Panc1 (cell line): ENCODE results near the gene TRMT44. TPM values are rescaled to one million over a fixed set of nuclear protein-coding genes. Genes with fewer than 3 reads are reported as not detected.

Experiments used
- ATAC-seq: fragments of 200-7000 bp; cut with Tn5 transposase; 2 replicates; pipeline ENCODE4 v1.9.1; 2020; ENCODE audit warnings: mild to moderate bottlenecking, moderate library complexity
- BruUV-seq: library from RNA; stranded (reverse); fragments of 400-500 nt; replicated peaks from 2 replicates; lab custom pipeline; 2021; lab: Mats Ljungman, UMichigan
- CTCF ChIA-PET: fragments of 300-600 bp; sonication (Branson Sonifier 250); formaldehyde crosslinking; loops from one replicate; lab custom pipeline; 2022; ENCODE audit warnings: antibody characterized with exemption; lab: Charles Lee
- POLR2A ChIA-PET: fragments of 300-600 bp; sonication (Branson Sonifier 250); formaldehyde crosslinking; loops from one replicate; lab custom pipeline; 2022; ENCODE audit warnings: antibody characterized with exemption; lab: Charles Lee
- DNase-seq: peaks from one replicate; pipeline ENCODE4 v3.0.0-alpha.2; 2010; ENCODE audit warnings: low read depth, low spot score
- H3K27ac ChIP-seq: 2 replicates; pipeline ENCODE4 v1.5.1; 2011; ENCODE audit warnings: mild to moderate bottlenecking, low read length, inconsistent platforms
- H3K27me3 ChIP-seq: fragments of 200-500 bp; sonication (Bioruptor generic); 2 replicates; pipeline ENCODE4 v1.6.0; 2014; ENCODE audit warnings: low read length, inconsistent platforms; ENCODE audit not compliant: control insufficient read depth, insufficient read depth
- H3K36me3 ChIP-seq: fragments of 200-500 bp; sonication (Bioruptor generic); 2 replicates; pipeline ENCODE4 v1.5.1; 2014; ENCODE audit warnings: inconsistent platforms, mild to moderate bottlenecking, low read length, moderate library complexity; ENCODE audit not compliant: control insufficient read depth, insufficient read depth
- H3K4me1 ChIP-seq: 2 replicates; pipeline ENCODE4 v1.5.1; 2011; ENCODE audit warnings: inconsistent platforms, mild to moderate bottlenecking, low read length, moderate library complexity; ENCODE audit not compliant: control insufficient read depth, insufficient read depth
- H3K4me3 ChIP-seq, 2 experiments: 2 replicates each; pipeline ENCODE4 v1.5.1; 2011 to 2012; ENCODE audit warnings: low read depth in 2 of 2, low read length in 2 of 2, mild to moderate bottlenecking in 2 of 2, inconsistent platforms in 1 of 2, moderate library complexity in 1 of 2
- H3K9me3 ChIP-seq: fragments of 200-500 bp; sonication (Bioruptor generic); 2 replicates; pipeline ENCODE4 v1.5.1; 2014; ENCODE audit warnings: low read depth, mild to moderate bottlenecking, inconsistent platforms, low read length, moderate library complexity; ENCODE audit not compliant: control insufficient read depth, insufficient read depth
- POLR2AphosphoS5 ChIP-seq: IDR thresholded peaks from 2 replicates; pipeline ENCODE4 v1.6.1; 2012; ENCODE audit warnings: mild to moderate bottlenecking, low read depth, low read length, moderate library complexity
- REST ChIP-seq, 2 experiments: IDR thresholded peaks; 2 replicates each; pipeline ENCODE4 v1.6.1; 2011 to 2012; ENCODE audit warnings: low read depth in 2 of 2, control low read depth in 1 of 2, low read length in 1 of 2, mild to moderate bottlenecking in 1 of 2, moderate library complexity in 1 of 2; ENCODE audit not compliant: insufficient read depth in 1 of 2
- SIN3A ChIP-seq: IDR thresholded peaks from 2 replicates; pipeline ENCODE4 v1.6.1; 2012; ENCODE audit warnings: low read depth, mild to moderate bottlenecking, low read length, moderate library complexity, borderline replicate concordance; ENCODE audit not compliant: insufficient read depth
- TCF7L2 ChIP-seq: IDR thresholded peaks from 2 replicates; pipeline ENCODE4 v1.6.1; 2011; ENCODE audit warnings: mild to moderate bottlenecking, low read depth, low read length, inconsistent platforms
- in situ Hi-C: cut with HindIII; loops from 2 replicates; pipeline ENCODE4 v1.10.0; 2016; ENCODE audit warnings: low sequenced_read_pairs, low pct_unique_long_range_greater_than_20kb
- intact Hi-C: fragments of 100-400 bp; cut with micrococcal nuclease; formaldehyde crosslinking; loops from one replicate; pipeline ENCODE4 v1.10.0; 2022; ENCODE audit not compliant: unreplicated experiment
- total RNA-seq: library from RNA; stranded (reverse); gene quantifications from one replicate; pipeline ENCODE4 v1.2.1, GENCODE V29; 2021; ENCODE audit not compliant: unreplicated experiment
- TF ChIP-seq, protein P1 (sequence below): fragments of 450-650 bp; IDR thresholded peaks from 2 replicates; pipeline ENCODE4 v1.5.1; 2017; ENCODE audit warnings: mild to moderate bottlenecking

TRMT44 gene
- total RNA-seq, 1 experiment from 2014 or later, result 10.8 TPM

DNA sequence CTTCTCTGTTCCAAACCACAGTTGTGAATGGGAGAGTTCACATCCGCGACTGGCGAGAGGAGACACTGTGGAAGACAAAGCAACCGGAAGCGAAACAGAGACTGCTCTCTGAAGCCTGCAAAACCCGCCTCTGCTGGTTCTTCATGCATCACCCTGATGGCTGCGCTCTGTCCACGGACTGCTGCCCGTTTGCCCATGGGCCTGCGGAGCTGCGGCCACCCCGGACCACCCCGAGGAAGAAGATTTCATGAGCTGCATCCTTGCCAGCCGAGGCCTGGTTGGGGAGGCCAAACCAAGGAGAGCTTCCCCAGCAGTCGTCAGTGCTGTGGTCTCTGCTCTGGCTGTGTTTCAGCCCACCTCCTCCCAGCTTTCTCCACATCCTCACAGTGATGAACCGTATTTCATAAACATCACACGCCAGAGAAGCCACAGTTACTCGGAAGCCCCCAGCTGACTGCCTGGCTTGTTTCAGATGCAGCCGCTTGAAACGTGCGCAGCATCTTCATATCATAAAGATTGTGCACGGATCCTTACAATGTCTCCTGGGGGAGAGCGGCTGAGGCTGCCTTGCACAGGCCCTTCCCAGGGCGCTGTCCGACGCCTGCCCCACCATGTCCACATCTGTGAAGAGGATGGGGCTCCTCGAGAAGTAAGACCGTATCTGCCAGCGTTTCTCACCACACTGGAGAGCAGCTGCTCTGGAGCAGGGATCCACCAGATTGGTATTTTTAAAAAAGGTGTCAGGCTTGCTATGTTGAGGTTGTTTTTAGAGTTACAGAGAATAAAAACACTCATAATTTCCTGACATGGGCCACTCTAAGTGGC is 35.4 kb downstream of the TRMT44 start:
- DNase-seq, result no peak
- Histone ChIP-seq H3K4me1 (no peaks in the 10 kb centered on the region), H3K36me3 (no peaks in the 10 kb centered on the region), H3K27ac (no peak overlapping the region), H3K27me3 (no peaks in the 10 kb centered on the region), H3K9me3 (no peaks in the 10 kb centered on the region), H3K4me3 (no peak overlapping the region)
- BruUV-seq, result no TSS peak
- in situ Hi-C loops, result no loop called here
- ChIA-PET POLR2A (no interaction called here), CTCF (no interaction called here)
- TF ChIP-seq, protein P1, sequence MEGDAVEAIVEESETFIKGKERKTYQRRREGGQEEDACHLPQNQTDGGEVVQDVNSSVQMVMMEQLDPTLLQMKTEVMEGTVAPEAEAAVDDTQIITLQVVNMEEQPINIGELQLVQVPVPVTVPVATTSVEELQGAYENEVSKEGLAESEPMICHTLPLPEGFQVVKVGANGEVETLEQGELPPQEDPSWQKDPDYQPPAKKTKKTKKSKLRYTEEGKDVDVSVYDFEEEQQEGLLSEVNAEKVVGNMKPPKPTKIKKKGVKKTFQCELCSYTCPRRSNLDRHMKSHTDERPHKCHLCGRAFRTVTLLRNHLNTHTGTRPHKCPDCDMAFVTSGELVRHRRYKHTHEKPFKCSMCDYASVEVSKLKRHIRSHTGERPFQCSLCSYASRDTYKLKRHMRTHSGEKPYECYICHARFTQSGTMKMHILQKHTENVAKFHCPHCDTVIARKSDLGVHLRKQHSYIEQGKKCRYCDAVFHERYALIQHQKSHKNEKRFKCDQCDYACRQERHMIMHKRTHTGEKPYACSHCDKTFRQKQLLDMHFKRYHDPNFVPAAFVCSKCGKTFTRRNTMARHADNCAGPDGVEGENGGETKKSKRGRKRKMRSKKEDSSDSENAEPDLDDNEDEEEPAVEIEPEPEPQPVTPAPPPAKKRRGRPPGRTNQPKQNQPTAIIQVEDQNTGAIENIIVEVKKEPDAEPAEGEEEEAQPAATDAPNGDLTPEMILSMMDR, result no peak
- TF ChIP-seq SIN3A (no peak), TCF7L2 (no peak), REST (IDR thresholded peaks at IDR 0.05; ENCODE audit: insufficient read depth in 1 of 2, low read depth in 2 of 2, low read length in 1 of 2) (no peak), POLR2AphosphoS5 (no peak)
- intact Hi-C loops, result no loop called here
- no peak for ATAC-seq

- ATAC-seq, result no peak
- in situ Hi-C loops (no loop called here), intact Hi-C loops (no loop called here)
- Histone ChIP-seq H3K27ac (no peak overlapping the region), H3K4me3 (no peak overlapping the region), H3K9me3 (no peaks in the 10 kb centered on the region), H3K4me1 (no peaks in the 10 kb centered on the region), H3K27me3 (no peaks in the 10 kb centered on the region), H3K36me3 (no peaks in the 10 kb centered on the region)
- DNase-seq, result no peak
- BruUV-seq, result no TSS peak
- ChIA-PET POLR2A (no interaction called here), CTCF (no interaction called here)
- TF ChIP-seq, protein P1, result no peak
- TF ChIP-seq REST (IDR thresholded peaks at IDR 0.05; ENCODE audit: insufficient read depth in 1 of 2, low read depth in 2 of 2, low read length in 1 of 2), result no peak
- no peak for TF ChIP-seq POLR2AphosphoS5
- TF ChIP-seq SIN3A, result no peak
Measured at GRCh38 chr4:8477095-8477635, 36.6 kb downstream of the TRMT44 start.
